22Rv1 (cell line): Measurements from ENCODE around the gene PATJ.
"Not testable (repeated sequence)": the region's sequence is repeated elsewhere in the genome, so short reads cannot be mapped to it uniquely, and the experiment has no call there.

Experiments used
- CTCF ChIP-seq: fragments of 450-650 bp; IDR thresholded peaks from 2 replicates; pipeline ENCODE4 v1.5.1; 2017; ENCODE audit warnings: mild to moderate bottlenecking
- ZFX ChIP-seq: fragments of 450-650 bp; IDR thresholded peaks from 2 replicates; pipeline ENCODE4 v1.6.1; 2017; ENCODE audit warnings: antibody characterized with exemption, borderline replicate concordance

- not testable (repeated sequence) for TF ChIP-seq CTCF, ZFX
Measured at GRCh38 chr1:61894296-61894695, 152.0 kb downstream of the PATJ start.
